NOMO-1 treated with dmso at 0.1 percent for 144 hours (cell line): ENCODE data around the gene SURF4.

Experiments used
- DNase-seq: peaks from one replicate; lab custom pipeline; 2025; ENCODE audit not compliant: unreplicated experiment; lab: John Stamatoyannopoulos, UW

Gene SURF4

DNA sequence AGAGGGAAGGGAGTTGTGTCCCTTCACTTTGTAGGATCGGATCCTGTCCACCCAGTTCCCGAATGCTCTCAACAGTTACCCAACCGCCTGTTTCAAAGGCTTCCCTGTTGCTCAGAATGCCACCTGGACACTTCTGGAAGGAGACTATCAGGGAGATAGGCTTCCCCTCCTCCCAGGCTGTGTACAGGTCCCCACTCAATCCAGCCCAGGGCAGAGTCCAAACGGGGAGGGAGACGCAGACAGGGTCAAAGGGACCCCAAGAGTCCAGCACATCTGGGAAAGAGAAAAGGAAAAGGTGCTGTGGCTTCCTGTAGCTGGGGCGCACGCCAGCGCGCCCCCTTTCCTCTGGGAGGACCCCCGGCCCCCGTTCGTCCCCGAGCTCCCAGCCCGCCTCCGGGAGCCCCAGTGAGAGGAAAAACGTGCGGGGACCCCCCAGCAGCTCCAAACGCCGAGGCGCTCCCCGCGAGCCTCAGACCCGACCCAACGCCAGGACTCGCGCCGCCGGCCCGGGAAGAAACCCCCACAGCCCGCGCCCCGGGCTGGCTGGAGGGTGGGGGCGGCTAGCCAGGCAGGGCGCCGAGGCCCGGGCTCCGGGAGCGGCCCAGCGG, 640 bp downstream of the SURF4 start:
- DNase-seq, result no peak

- DNase-seq, result peak; percentile 34
Observed at GRCh38 chr9:133374612-133375115, 1.2 kb downstream of the SURF4 start.

DNA sequence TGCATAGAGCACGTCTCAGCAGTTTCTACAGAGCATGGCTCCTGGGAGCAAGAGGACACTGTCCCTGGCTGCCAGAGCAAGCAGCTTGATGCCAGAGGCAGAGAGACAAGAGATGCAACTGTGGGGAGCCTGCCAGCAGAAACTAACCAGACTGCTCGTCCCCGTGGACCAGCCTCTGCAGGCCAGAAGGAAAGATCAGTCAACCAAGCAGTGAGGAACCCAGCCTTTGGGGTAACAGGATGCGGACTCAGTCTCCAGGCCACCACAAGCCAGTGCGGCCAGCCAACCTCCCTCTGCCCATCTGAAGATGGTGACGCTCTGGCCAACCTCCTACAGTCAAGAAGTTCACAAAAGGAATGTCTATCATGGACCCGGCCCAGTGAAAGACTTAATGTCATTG, 3.7 kb downstream of the SURF4 start:
- no peak for DNase-seq

DNA sequence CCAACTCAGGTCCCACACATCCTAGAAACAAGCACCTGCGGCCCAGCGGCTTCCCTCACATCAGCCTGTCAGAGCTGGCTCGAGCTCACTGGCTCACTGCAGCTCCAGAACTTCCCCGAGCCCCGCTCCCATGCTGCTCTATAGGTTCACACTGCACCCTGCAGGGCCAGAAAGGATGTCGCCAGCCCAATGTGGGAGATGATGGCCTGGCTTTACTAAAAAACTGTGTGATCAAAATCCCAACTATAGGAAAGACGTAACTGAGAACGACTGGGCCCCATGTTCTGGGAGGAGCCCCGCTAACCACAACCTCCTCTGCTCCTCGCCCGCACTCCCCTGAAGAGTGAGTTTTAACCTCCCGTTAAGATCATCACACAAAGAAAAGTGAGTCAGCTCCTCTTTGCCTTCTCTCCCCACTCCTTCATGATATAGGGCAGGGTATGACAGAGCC, 4.6 kb downstream of the SURF4 start:
- no peak for DNase-seq

- DNase-seq, result no peak
Observed at GRCh38 chr9:133370685-133371084, 5.2 kb downstream of the SURF4 start.

GRCh38 chr9:133369933-133370332, 5.9 kb downstream of the SURF4 start:
- DNase-seq, result no peak

DNA sequence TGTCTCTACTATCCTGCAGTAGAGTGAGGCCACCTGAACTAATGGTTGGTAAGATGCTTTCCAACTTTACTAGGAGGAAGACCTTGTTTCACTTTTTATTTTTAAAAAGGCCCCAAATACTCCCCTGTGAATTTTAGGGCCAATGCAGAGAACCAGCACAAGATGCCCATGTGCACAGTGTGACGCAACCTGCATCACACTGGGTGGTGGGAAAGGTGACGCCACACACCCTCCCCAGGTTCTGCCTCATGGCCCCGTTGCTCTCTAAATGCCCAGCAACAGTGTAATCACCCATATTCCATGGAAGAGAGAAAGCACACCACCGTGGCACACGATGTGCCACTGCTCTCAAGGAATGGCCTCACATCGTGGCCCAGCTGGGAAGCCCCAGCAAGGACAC, 6.4 kb downstream of the SURF4 start:
- DNase-seq, result no peak

- DNase-seq, result no peak
Observed at GRCh38 chr9:133368249-133368881, 7.5 kb downstream of the SURF4 start.

DNA sequence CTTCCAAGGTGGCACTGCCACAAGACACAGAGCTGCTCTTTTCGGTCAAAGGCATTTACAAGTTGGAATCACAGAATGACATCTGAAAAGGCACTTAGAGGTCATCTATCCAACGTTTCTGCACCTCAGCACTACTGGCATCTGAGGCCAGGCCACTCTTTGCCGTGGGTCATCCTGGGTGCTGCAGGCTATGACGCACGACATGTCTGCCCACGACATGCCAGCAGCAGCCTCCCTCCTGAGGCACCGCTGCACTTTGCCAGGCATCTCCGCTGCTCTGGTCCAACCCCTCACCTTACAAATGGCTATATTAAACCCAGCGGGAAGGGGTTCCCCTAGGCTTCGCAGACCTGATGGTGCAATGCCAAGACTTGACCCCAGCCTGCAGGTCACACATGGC, 8.1 kb downstream of the SURF4 start:
- DNase-seq, result no peak

DNA sequence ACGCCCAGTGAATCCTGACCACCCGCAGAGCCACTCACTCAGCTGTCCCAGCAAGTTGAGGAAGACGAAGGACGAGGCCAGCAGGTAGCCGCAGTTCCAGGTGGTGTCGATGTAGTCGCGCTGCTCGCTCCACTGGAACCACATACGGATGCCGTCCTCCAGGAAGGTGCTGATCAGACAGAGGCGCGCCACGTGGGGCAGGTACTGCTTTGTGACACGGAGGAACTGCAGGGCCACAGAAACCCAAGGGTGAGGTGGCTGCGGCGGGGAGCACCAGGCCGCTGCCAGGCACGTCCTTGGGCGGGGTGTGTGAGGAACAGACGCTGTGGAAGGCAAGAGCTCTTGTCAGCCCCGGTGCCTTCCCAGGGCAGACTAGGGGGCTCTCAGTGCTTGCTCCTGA, 8.6 kb downstream of the SURF4 start:
- DNase-seq, result no peak

DNA sequence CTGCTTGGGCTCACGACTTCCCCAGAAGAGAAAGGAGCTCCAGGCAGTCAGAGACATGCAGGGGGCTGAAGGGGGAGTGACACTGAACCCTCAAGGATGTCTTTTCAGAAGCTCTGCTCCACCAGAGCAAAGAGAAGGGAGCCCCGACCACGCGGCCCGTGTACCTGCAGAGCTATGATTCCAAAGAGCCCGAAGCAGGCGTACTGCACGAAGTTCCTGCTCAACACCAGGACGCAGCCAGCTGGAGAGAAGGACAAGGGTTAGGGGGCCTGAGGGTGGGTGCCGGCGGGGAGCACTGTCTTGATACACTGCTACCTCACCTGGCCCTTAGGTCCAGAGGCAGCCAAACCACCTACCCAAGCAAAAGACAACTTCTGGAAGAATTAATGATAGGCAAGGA, 9.4 kb downstream of the SURF4 start:
- no peak for DNase-seq

GRCh38 chr9:133362359-133363044, 13.4 kb downstream of the SURF4 start:
- DNase-seq, result no peak

- no peak for DNase-seq
Observed at GRCh38 chr9:133361507-133362092, 14.3 kb downstream of the SURF4 start.

DNA sequence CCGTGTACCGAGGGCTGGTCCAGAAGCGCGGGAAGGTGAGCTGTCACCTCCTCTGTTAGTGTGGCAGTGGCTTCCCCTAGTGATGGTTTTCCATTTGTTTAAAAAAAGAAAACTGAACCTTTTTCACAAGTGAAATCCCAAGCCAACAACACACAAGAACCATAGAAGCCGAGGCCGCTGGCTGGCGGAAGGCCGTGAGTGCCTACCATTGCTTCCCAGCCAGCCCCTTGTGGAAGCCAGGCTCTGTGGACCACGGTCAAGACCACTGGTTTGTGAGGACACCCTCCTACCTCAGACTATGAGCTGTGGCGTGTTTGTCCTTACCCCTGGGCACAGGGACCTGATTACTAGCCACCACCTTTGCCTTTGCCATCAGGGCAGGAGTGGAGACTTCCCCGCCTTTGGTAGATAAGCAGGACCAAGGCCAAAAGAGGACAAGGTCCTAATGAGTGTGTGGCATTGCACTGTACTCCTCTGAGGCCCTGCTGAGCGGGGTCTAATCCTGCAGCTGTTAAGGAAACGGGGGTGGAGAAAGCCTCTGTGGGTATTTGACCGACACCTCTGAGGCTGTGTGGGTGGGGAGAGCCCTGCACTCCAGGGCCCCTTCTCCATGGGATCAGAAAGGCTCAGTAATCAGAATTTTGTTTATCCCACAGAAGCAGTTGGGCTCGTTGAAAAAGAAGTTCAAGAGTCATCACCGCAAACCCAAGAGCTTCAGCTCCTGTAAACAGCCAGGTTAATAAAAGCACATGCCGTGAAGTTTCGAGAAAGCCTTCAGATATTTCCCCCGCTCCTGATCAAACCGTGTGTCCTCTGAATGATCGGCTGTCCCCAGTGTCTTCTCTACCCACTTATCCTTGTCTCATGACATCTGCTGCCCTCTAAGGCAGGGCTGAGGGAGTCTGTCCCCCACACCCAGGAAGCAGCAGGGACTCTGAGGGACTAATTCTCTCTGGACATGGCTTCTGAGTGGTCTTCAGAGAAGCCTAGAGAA, 15.2 kb downstream of the SURF4 start:
- DNase-seq, result no peak

- no peak for DNase-seq
Observed at GRCh38 chr9:133359399-133360175, 16.3 kb downstream of the SURF4 start.

GRCh38 chr9:133357656-133358055, 18.2 kb downstream of the SURF4 start:
- no peak for DNase-seq

GRCh38 chr9:133356391-133357091, 19.3 kb downstream of the SURF4 start, which contains the start of the genes SURF1 and SURF2:
Gene SURF1, minus strand, starts transcription at chr9:133356487. Its CDS starts 34 bp downstream, at chr9:133356453.
Gene SURF2, plus strand, starts transcription at chr9:133356550. Its CDS starts 43 bp downstream, at chr9:133356593.
- DNase-seq, result peak; percentile 57

- DNase-seq, result peak; percentile 13
Observed at GRCh38 chr9:133355881-133356357, 19.9 kb downstream of the SURF4 start.

DNA sequence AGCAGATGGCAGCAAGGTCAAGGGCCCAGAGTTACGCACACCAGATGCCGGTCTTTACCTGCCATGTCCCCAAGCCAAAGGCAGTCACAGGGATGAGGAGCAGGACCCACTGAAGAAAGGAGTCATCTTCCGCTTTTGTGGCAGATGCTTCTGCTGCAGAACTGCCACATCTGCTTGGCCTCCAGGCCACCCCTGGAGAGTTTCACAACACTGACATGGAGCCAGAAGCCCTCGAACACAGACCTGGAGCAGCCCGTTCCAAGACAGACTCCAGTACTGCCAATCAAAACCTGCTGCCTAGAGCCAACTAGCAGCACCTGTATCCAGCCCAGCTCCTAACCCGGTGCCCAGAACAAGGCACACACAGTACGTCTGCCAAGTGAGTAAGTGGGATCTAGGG, 21.1 kb downstream of the SURF4 start:
- DNase-seq, result peak; percentile 69
